Measurements from ENCODE around the gene ZNF841.

DNA sequence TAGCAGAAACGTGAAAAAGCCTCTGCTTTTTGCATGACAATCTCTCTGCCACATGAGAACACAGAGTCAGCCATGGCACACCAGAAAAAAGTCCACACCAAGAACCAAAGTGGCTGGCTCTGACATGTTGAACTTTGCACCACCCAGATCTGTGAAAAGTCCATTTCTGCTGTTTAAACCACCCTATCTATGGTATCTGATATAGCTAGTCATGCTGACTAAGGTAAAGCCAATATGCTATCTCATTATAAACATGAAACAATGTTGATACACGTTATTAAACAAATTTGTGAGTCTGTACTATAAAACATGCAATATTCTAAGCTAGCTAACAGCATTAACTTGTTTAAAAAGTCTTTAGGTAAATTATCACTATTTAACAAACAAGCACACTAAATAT is 25.9 kb downstream of the ZNF841 start:
- TF ChIP-seq, protein P1, sequence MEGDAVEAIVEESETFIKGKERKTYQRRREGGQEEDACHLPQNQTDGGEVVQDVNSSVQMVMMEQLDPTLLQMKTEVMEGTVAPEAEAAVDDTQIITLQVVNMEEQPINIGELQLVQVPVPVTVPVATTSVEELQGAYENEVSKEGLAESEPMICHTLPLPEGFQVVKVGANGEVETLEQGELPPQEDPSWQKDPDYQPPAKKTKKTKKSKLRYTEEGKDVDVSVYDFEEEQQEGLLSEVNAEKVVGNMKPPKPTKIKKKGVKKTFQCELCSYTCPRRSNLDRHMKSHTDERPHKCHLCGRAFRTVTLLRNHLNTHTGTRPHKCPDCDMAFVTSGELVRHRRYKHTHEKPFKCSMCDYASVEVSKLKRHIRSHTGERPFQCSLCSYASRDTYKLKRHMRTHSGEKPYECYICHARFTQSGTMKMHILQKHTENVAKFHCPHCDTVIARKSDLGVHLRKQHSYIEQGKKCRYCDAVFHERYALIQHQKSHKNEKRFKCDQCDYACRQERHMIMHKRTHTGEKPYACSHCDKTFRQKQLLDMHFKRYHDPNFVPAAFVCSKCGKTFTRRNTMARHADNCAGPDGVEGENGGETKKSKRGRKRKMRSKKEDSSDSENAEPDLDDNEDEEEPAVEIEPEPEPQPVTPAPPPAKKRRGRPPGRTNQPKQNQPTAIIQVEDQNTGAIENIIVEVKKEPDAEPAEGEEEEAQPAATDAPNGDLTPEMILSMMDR (IDR thresholded peaks at IDR 0.05): no peak
- no peak for TF ChIP-seq POLR2A (IDR thresholded peaks at IDR 0.05)

All from body of pancreas (tissue), 4 donors.